Ovary (tissue), 3 donors: ENCODE results near the gene USP4.

Experiments
- POLR2A ChIP-seq: fragments of 450-650 bp; IDR thresholded peaks from one replicate; pipeline ENCODE4 v1.6.1; 2017; ENCODE audit warnings: antibody characterized with exemption, mild to moderate bottlenecking, moderate library complexity
- TF ChIP-seq, protein P1 (sequence below), 3 donors: fragments of 450-650 bp in 2 of 3; fragments of 200-600 bp in 1 of 3; IDR thresholded peaks; one replicate each; pipeline versions ENCODE4 v1.5.1 to v1.8.0; 2016 to 2022; ENCODE audit warnings: antibody characterized with exemption in 3 of 3, mild to moderate bottlenecking in 1 of 3
- donor health status: DM: no; HTN: no; CAD: no.

DNA sequence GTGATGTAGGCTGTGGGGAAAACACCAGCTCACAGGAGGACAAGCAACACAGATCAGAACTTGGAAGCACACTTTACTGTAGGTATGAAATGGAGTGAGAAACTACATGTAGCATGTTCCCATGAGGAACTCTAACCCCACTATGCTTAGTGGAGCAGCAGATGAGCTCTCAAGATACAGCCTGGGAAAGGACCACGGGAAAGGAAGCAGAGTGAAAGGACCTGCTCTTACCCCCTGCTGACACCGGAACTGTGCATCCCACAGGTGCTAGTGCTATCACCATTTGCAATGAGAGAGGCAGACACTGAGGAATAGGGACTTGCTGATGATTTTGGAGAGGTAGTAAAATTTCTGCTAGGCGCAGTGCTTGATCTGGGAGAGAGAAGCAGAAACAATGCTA is 28.6 kb downstream of the USP4 start:
- TF ChIP-seq, protein P1, sequence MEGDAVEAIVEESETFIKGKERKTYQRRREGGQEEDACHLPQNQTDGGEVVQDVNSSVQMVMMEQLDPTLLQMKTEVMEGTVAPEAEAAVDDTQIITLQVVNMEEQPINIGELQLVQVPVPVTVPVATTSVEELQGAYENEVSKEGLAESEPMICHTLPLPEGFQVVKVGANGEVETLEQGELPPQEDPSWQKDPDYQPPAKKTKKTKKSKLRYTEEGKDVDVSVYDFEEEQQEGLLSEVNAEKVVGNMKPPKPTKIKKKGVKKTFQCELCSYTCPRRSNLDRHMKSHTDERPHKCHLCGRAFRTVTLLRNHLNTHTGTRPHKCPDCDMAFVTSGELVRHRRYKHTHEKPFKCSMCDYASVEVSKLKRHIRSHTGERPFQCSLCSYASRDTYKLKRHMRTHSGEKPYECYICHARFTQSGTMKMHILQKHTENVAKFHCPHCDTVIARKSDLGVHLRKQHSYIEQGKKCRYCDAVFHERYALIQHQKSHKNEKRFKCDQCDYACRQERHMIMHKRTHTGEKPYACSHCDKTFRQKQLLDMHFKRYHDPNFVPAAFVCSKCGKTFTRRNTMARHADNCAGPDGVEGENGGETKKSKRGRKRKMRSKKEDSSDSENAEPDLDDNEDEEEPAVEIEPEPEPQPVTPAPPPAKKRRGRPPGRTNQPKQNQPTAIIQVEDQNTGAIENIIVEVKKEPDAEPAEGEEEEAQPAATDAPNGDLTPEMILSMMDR (IDR thresholded peaks at IDR 0.05): no peak
- no peak for TF ChIP-seq POLR2A
